Skin epidermis (tissue), 12 donors: ENCODE results near the gene FUS.
A peak's percentile ranks its signal among the peaks of the same experiment; 100 is the strongest.
"Not testable (repeated sequence)": the region's sequence is repeated elsewhere in the genome, so short reads cannot be mapped to it uniquely, and the experiment has no call there.

Experiments used
- H3K27ac ChIP-seq, 21 experiments: fragments of 200-600 bp; sonication (generic) in 11 of 21; one replicate each; pipeline ENCODE4 v1.5.0; 2020; ENCODE audit warnings: mild to moderate bottlenecking in 3 of 21, inconsistent platforms in 2 of 21, moderate library complexity in 2 of 21
- H3K4me3 ChIP-seq, 7 experiments: fragments of 200-600 bp; sonication (generic) in 2 of 7; one replicate each; pipeline ENCODE4 v1.5.0; 2020; ENCODE audit warnings: inconsistent platforms in 2 of 7, mild to moderate bottlenecking in 2 of 7, moderate library complexity in 1 of 7

FUS gene

DNA sequence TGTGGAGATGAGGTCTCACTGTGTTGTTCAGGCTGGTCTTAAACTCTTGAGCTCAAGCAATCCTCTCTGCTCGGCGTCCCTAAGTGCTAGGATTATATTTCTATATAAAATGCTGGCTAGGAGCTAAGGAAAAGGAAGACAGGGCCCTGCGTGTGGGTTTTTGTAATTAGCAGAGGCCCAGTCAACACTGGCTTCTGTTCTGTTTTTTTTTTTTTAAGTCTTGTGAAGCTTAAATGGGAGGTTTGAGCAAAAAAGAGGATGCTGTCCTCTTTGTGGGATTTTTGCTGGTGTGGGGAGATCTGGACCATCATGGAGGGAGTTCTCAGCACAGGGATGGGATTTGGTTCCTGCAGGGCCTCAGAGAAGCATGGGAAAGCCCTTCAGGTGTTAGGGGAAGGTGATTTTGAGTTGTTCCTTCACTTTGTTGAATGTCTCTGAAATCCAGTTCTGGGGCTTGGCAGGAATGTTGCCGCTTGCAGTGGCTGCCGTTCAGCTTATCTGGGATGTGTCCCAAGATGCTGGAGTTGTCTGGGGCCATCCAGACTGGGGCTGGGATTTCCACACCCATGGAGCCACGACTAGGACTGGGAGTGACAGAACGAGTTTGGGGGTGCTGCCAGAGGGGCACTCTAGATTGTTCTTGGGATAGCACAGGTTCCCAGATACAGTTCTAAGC lies 18.4 kb downstream of the FUS start:
- H3K27ac ChIP-seq: peak overlapping the region in 4 of 21 experiments; percentile 9 to 37 (median 16)
- no peak overlapping the region for H3K4me3 ChIP-seq

- Histone ChIP-seq H3K4me3 (no peak overlapping the region), H3K27ac (peak overlapping the region in 3 of 21 experiments; percentile 6 to 10 (median 6))
Observed at GRCh38 chr16:31199430-31200041, 19.6 kb downstream of the FUS start.

DNA sequence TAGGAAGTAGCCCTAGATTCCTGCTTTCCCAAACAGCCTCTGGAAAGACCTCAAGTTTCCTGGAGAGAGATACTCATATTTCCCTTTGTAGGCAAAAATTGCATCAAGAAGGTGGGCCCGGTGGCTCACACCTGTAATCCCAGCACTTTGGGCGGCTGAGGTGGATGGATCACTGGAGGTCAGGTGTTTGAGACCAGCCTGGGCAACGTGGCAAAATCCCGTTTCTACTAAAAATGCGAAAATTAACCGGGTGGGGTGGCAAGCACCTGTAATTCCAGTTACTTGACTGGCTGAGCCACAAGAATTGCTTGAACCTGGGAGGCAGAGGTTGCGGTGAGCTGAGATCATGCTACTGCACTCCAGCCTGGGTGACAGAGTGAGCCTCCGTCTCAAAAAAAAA lies 20.2 kb downstream of the FUS start:
- H3K27ac ChIP-seq: peak overlapping the region in 3 of 21 experiments; percentile 6 to 10 (median 9)
- not testable (repeated sequence) for H3K4me3 ChIP-seq

GRCh38 chr16:31200821-31201568 lies 21.1 kb downstream of the FUS start:
- Histone ChIP-seq H3K4me3 (peak overlapping the region; percentile 64 to 85 (median 71)), H3K27ac (peak overlapping the region in 19 of 21 experiments; percentile 73 to 96 (median 86))

- Histone ChIP-seq H3K4me3 (peak overlapping the region; percentile 64 to 85 (median 71)), H3K27ac (peak overlapping the region; percentile 8 to 96 (median 86))
Observed at GRCh38 chr16:31201582-31202413, 21.9 kb downstream of the FUS start.

GRCh38 chr16:31202414-31203375 lies 22.8 kb downstream of the FUS start, which contains the start of gene PYCARD:
Gene PYCARD, minus strand, starts transcription at chr16:31202760. Its CDS starts 70 bp downstream, at chr16:31202690.
- Histone ChIP-seq H3K4me3 (peak within 1 kb of the TSS; percentile 64 to 85 (median 71)), H3K27ac (peak within 1 kb of the TSS; percentile 8 to 96 (median 86))

DNA sequence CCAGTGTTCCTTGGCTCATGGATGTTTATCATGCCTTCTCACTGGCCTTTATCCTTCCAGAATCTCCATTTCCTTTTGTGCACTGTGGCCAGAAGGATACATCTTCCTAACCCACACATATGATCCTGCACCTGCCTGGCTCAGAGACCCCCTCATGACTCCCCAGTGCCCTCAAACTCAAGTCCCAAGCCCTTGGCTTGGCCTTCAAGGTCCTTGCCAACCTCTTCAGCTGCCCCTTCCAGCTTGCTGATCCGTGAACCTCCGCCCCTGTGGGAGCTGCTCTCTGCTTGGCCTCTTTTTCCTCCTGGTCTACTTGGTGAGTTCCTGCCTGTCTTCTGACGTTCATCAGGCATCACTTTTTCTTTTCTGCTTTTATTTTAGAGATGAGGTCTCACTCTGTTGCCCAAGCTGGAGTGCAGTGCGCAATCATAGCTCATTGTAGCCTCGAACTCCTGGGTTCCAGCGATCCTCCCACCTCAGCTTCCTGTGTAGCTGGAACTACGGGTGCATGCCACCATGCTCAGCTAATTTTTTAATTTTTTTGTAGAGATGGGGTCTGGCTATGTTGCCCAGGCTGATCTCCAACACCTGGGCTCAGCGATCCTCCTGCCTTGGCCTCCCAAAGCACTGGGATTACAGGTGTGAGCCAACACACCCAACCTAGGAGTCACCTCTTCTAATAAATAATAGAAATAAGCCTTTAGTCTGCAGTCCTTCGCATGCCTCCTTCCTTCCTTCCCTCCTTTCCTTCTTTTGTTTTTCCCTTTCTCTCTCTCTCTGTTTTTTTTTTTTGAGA lies 25.1 kb downstream of the FUS start:
- no peak overlapping the region for H3K27ac ChIP-seq
- H3K4me3 ChIP-seq: no peak overlapping the region

DNA sequence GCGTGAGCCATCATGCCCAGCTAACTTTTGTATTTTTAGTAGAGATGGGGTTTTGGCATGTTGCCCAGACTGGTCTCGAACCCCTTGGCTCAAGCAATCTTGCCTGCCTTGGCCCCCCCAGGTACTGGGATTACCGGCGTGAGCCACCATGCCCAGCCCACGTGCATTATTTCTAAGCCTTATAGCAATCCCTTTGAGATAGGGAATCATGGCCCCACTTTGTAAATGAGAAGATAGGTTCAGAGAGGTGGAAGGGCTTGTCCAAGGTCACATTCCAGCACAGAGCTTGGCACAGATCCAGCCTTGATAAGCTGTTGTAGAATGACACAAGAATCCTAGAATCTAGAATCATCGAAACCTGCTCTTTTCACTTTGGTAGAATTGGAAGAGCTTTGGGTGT lies 26.8 kb downstream of the FUS start:
- H3K27ac ChIP-seq: no peak overlapping the region
- no peak overlapping the region for H3K4me3 ChIP-seq

DNA sequence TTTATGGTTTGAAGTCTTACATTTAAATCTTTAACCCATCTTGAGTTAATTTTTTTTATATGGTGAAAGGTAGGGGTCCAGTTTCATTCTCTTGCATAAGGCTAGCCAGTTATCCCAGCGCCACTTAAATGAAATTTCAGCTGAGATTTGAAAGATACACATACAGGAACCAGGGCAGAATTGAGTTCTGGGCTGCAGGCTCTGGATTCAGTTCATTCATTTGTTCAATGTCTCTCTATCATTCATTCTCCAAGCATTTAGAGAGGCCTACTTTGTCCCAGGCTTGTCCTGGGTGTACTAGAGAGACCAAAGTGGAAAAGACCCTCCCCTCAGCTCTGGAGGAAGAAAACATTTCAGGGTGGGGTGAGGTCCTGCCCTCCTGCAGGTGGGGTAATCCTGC lies 33.4 kb downstream of the FUS start:
- no peak overlapping the region for H3K4me3 ChIP-seq
- no peak overlapping the region for H3K27ac ChIP-seq

- Histone ChIP-seq H3K27ac (peak within 1 kb of the TSS in 5 of 21 experiments; percentile 10 to 34 (median 13)), H3K4me3 (peak within 1 kb of the TSS; percentile 21 to 45 (median 27))
Observed at GRCh38 chr16:31213877-31214707, 34.2 kb downstream of the FUS start, which contains the start of gene TRIM72. Gene TRIM72, plus strand, starts transcription at chr16:31214119. Its CDS starts 620 bp downstream, at chr16:31214739.

DNA sequence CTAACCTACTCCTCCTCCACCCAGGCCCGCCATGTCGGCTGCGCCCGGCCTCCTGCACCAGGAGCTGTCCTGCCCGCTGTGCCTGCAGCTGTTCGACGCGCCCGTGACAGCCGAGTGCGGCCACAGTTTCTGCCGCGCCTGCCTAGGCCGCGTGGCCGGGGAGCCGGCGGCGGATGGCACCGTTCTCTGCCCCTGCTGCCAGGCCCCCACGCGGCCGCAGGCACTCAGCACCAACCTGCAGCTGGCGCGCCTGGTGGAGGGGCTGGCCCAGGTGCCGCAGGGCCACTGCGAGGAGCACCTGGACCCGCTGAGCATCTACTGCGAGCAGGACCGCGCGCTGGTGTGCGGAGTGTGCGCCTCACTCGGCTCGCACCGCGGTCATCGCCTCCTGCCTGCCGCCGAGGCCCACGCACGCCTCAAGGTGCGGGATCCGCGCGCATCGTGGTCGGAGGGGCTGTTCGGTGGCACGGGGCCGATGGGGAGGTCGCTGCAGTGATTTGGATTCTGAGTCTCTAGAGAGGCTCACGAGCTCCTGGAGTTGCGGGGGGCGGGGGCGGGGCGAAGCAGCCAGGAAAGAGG lies 34.9 kb downstream of the FUS start:
- H3K27ac ChIP-seq: peak overlapping the region in 5 of 21 experiments; percentile 10 to 34 (median 13)

GRCh38 chr16:31215287-31216162 lies 35.6 kb downstream of the FUS start:
- Histone ChIP-seq H3K27ac (peak overlapping the region in 8 of 21 experiments; percentile 10 to 69 (median 32)), H3K4me3 (peak overlapping the region; percentile 21 to 45 (median 27))

More for the DNA sequence above, 34.9 kb downstream of the FUS start:
- H3K4me3 ChIP-seq: peak overlapping the region; percentile 21 to 45 (median 27)

DNA sequence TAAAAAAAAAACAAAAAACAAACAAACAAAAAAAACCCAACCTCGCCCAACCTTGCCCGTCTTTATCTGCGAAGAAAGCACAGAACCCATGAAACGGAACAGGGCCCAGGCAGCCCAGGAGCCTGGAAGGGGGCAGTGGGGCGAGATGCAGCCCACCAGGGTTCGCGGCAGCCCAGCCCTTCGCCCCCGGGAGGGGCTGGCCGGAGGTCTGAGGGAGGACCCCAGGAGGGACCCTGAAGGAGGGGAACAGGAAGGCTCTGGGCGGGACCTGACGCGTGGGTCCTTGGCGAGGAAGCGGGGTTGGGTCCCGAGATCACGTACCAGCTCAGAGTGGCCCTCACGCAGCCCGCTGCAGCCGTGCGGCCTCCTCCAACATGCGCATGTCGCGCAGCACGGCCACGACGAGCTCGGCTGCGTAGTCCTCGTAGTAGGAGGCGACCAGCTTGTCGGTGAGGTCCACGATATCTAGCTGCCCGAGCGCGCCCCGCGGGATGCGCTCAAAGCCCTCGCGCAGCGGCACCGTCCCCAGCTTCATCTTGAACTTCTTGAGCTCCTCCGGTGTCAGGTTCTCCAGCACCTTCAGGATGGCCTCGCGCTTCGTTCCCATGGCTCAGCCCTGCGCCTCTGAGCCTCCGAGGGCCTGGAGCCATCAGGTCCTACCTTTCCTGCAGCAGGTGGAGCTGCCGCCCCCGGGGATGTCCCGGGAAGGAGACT lies 36.6 kb downstream of the FUS start, which contains the start of gene PYDC1:
PYDC1 (minus strand) TSS at position 714 of the 714 bp plus-strand sequence; CDS start at position 607, 107 bp downstream.
- peak within 1 kb of the TSS in 5 of 7 experiments; percentile 4 to 45 (median 26) for H3K4me3 ChIP-seq
- H3K27ac ChIP-seq: peak within 1 kb of the TSS in 5 of 21 experiments; percentile 2 to 69 (median 31)

- H3K4me3 ChIP-seq: peak overlapping the region in 1 of 7 experiments; percentile 4
- H3K27ac ChIP-seq: peak overlapping the region in 1 of 21 experiments; percentile 2
Observed at GRCh38 chr16:31217136-31217530, 37.2 kb downstream of the FUS start.
